ENCODE measurements around the gene GOSR2.

Gene GOSR2

DNA sequence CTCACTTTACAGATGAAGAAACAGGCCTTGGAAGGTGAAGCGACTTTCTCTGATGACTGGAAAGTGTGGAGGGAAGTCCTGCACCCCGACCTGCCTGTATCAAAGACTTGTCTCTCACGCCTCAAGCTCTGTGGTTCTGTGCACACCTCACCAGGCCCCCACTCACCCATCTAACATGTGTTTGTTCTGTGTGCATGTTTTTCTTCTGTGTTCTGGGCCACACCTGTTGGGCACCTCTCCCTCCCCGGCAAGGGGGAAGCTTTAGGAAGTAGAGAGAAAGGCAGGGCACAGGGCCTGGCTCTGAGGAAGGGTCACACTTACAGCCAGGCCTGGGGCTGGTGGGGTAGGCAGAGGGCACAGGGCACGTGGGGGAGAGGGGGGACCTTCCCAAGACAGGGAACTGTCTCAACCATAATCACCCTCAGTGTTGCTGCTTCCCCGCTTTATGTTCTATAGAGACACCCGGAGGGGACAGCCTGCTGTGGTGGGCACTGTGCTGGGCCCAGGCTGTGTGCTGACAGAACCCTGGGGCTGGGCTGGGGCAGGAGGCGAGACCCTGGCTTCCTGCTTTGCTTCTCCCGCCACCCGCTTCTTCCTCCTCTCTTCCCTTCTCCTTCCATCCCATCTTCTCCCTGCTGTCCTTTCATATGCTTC, 48.8 kb downstream of the GOSR2 start:
- Mint-ChIP-seq H3K9me3 (no peaks in the 10 kb centered on the region), H3K4me1 (ENCODE audit: low read depth) (no peaks in the 10 kb centered on the region), H3K4me3 (no peak overlapping the region), H3K27me3 (peaks cover 25% of the 10 kb centered on the region), H3K27ac (no peak overlapping the region), H3K36me3 (ENCODE audit: low read depth) (no peaks in the 10 kb centered on the region)
- intact Hi-C loops (cut with micrococcal nuclease): no loop called here

DNA sequence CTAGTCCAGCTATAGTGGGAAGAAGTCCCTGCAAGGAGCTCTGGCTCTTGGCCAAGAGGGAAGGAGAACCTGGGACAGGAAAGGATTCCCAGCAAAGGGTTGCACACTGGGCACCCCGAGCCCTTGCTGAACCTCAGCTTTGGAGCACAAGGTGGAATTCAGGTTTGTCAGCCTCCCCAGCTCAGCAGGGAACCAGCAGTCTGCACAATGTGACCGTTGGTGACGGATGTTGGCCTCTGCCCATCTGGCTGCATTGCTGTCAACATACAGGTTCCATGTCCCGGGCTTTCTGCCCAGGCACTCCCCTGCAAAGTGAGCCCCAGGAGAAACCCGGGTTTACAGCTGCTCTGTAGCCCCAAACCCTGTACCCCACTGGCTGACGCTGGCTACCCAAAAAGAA, 49.4 kb downstream of the GOSR2 start:
- H3K9me3 Mint-ChIP-seq: no peaks in the 10 kb centered on the region
- no peaks in the 10 kb centered on the region for H3K36me3 Mint-ChIP-seq (ENCODE audit: low read depth)
- H3K27ac Mint-ChIP-seq: no peak overlapping the region
- intact Hi-C loops (cut with micrococcal nuclease): no loop called here
- no peaks in the 10 kb centered on the region for H3K4me1 Mint-ChIP-seq (ENCODE audit: low read depth)
- H3K4me3 Mint-ChIP-seq: no peak overlapping the region
- peaks cover 30% of the 10 kb centered on the region for H3K27me3 Mint-ChIP-seq

DNA sequence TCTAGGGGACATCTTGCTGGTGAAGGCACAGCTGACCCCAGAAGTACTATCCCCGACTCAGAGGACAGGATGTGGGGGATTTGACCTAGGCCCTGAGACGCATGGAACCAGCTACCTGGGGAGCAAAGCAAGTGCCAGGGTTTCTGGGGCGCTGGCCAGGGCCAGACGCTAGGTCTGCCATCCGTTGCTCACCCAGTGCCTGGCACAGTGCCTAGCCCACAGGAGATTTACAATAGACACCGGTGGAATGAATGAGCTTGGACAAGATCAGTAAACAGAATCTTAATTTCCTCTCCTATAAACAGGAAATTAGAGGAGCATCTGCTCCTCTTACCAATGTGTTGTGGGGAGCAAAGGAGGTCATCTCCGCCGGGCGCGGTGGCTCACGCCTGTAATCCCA, 51.1 kb downstream of the GOSR2 start:
- intact Hi-C loops (cut with micrococcal nuclease): no loop called here
- peaks cover 43% of the 10 kb centered on the region for H3K27me3 Mint-ChIP-seq
- no peaks in the 10 kb centered on the region for H3K36me3 Mint-ChIP-seq (ENCODE audit: low read depth)
- no peaks in the 10 kb centered on the region for H3K9me3 Mint-ChIP-seq
- no peak overlapping the region for H3K27ac Mint-ChIP-seq
- peaks cover 7% of the 10 kb centered on the region for H3K4me1 Mint-ChIP-seq (ENCODE audit: low read depth)
- no peak overlapping the region for H3K4me3 Mint-ChIP-seq

DNA sequence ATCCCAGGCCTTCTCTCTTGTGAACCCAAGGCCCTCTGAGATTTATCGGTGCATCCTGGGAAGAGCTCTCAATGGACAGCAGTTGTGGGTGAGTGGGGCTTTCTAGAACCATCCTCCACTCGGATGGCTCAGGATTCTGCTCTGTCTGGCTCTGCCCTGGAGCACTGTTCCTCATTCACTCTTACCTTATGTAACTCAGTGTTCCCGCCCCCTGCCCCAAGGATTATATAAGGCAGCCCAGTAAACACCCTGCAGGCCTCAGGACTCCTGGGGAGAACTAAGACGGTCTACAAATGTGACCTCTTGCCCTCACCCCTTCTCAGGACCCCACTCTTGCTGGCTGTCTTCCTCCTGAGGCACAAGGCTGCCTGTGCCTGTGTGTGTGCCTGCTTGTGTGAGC, 52.3 kb downstream of the GOSR2 start:
- no peaks in the 10 kb centered on the region for H3K9me3 Mint-ChIP-seq
- peaks cover 54% of the 10 kb centered on the region for H3K27me3 Mint-ChIP-seq
- peaks cover 13% of the 10 kb centered on the region for H3K4me1 Mint-ChIP-seq (ENCODE audit: low read depth)
- H3K27ac Mint-ChIP-seq: no peak overlapping the region
- no peaks in the 10 kb centered on the region for H3K36me3 Mint-ChIP-seq (ENCODE audit: low read depth)
- intact Hi-C loops (cut with micrococcal nuclease): no loop called here
- H3K4me3 Mint-ChIP-seq: no peak overlapping the region

DNA sequence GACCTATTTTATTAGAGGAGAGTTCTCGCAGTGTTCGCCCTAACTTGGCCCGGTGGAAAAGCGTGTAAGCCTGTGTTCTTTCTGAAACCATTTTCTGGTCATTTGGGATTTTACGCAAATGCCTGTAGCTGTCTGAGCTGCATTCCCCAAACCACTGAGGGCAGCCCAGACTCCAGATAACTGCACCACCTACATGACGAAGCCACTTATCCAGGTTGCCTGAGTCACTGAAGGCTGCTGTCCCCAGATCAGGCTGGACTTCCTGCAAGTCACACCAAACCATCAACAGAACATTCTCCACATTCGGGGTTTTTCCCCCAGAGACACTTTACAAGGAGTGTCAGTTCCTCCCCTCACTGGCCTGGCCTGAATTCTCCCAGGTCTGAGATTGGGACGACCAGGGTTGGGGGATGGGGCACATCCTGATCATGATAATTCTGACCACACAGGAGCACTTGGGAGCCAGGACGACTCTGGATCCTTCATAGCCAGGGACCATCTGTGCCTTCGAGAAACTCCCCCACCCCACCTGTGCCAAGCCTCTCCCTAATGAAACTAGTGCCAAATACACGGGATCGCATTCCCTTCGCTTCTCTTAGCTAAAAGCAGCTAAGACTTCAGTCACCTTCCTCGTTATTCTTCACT, 53.8 kb downstream of the GOSR2 start:
- no peak overlapping the region for H3K4me3 Mint-ChIP-seq
- peaks cover 65% of the 10 kb centered on the region for H3K27me3 Mint-ChIP-seq
- H3K4me1 Mint-ChIP-seq (ENCODE audit: low read depth): peaks cover 13% of the 10 kb centered on the region
- H3K9me3 Mint-ChIP-seq: no peaks in the 10 kb centered on the region
- no peak overlapping the region for H3K27ac Mint-ChIP-seq
- intact Hi-C loops (cut with micrococcal nuclease): no loop called here
- H3K36me3 Mint-ChIP-seq (ENCODE audit: low read depth): no peaks in the 10 kb centered on the region

DNA sequence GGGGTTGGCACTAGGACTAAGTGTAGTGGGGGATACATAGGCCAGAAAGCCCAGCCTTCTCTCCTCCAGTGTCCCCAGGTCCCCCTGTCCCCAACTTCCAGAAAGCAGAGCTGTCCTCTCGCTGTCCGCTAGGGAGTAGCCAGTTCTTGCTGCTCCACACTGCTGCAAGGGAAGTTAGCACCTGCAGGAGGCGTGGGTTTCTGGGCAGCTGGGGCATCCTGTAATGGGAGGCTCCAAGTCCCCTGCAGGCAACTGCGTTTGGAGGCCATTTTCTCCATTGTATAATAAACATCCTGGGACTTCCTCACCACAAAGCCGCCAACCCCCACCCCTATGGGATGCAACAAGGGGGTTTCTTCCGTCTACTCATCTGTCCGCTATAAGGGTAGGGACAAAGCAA, 54.4 kb downstream of the GOSR2 start:
- no peak overlapping the region for H3K27ac Mint-ChIP-seq
- no peaks in the 10 kb centered on the region for H3K9me3 Mint-ChIP-seq
- H3K36me3 Mint-ChIP-seq (ENCODE audit: low read depth): no peaks in the 10 kb centered on the region
- peaks cover 13% of the 10 kb centered on the region for H3K4me1 Mint-ChIP-seq (ENCODE audit: low read depth)
- H3K4me3 Mint-ChIP-seq: no peak overlapping the region
- intact Hi-C loops (cut with micrococcal nuclease): no loop called here
- H3K27me3 Mint-ChIP-seq: peaks cover 68% of the 10 kb centered on the region

DNA sequence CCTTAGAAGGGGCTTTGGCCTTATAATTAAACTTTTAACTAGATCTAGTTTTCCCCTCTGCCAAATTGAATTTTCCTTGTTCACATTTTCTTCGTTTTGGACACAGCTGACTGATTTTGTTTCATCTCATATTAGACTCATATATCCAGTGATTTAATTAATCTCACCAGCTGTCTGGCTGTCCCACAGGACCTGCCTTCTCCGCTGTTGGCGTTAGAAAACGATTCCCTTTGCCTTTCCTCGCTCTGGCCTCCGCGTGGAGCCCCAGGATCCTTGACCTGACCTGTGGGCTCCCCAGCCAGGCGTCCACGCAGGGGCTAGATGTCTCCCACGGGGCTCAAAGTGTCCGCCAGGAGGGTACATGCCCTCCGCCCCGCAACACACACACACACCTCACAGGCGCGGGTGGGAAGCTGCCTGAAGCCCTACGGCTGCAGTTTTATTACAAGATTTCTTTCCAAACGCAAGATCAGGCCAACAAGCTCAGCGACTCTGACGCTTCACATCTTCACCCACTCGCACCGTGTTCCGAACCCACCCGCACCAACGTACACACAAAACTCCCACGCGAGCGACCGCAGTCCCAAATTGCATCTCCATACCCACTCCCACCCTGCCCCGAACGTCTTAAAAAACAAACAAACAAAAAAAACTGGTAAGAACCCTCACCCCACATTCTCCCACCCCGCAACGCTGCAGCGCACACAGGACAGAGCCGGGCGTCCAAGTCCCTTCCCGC, 55.0 kb downstream of the GOSR2 start:
- intact Hi-C loops (cut with micrococcal nuclease): no loop called here
- peak overlapping the region; percentile 37 for H3K4me3 Mint-ChIP-seq
- no peak overlapping the region for H3K27ac Mint-ChIP-seq
- H3K36me3 Mint-ChIP-seq (ENCODE audit: low read depth): no peaks in the 10 kb centered on the region
- H3K27me3 Mint-ChIP-seq: peaks cover 69% of the 10 kb centered on the region
- H3K4me1 Mint-ChIP-seq (ENCODE audit: low read depth): peaks cover 13% of the 10 kb centered on the region
- no peaks in the 10 kb centered on the region for H3K9me3 Mint-ChIP-seq

DNA sequence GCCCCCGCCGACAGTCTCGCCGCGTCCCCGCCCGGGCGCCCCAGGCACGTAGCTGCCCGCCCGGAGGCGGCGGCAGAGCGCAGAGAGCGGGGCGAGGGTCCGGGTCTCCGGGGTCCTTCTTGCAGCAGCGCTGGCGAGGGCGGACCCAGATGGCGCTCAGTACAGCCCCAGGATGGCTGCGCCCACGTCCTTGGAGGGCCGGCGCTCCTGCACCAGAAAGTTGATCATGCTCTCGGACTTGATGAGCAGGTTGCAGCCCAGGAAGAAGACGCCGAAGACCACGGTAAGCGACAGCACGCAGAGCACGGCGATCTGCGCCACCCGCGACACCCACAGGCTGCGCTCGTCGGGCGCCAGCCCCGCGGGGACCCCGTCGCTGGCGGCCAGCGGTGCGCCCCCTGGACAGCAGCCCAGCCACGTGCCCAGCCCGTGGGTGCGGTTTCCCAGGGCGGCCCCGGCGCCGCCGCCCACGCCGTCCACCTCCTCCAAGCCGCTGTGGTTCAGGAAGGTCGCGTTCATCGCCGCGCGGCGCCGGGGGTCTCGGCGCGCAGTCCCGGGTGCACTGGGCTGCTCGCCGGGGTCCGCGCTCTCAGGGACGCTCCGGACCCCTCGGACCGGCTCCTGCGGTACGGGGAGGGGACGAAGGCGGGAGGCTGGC, 55.7 kb downstream of the GOSR2 start:
- H3K4me1 Mint-ChIP-seq (ENCODE audit: low read depth): peaks cover 13% of the 10 kb centered on the region
- intact Hi-C loops (cut with micrococcal nuclease): no loop called here
- H3K4me3 Mint-ChIP-seq: peak overlapping the region; percentile 68
- H3K9me3 Mint-ChIP-seq: no peaks in the 10 kb centered on the region
- no peaks in the 10 kb centered on the region for H3K36me3 Mint-ChIP-seq (ENCODE audit: low read depth)
- peaks cover 73% of the 10 kb centered on the region for H3K27me3 Mint-ChIP-seq
- no peak overlapping the region for H3K27ac Mint-ChIP-seq

DNA sequence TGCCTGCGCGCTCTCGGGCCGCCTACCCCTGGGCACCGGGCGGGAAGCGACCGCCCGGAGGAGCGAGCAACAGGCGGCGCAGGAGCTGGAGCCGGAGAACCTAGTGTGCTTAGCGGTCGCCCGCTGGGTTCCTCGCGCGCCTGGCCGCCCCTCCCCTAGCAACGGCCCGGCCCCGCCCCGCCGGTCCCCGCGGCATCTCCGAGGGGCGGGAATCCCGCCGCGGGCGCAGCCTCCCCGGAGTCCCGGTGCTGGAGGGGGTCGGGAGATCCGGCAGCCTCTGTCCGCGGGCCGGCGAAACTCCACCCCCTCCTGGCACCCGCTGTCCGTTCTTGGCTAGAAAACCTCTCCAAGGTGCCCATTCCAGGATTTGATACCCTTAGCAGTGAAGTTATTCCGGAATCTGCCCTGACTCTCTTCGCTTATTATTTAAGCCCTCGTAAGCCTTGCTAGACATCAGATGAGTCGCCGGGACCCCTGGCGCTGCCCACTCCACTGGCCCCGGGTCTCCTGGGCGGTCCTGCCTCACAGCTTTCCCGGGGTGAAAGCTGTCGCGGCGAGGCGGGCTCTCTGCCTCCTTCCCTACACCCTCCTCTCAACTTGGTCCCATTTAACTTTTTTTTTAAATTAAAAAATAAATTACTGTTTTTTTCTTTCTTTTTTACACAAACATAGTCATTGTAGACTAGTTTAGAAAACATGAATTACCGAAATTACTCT, 56.3 kb downstream of the GOSR2 start, which contains the start of gene RPRML:
Gene RPRML, minus strand, starts transcription at position 107 of the 717 bp plus-strand sequence. CDS start 246 bp downstream, outside the sequence.
- H3K4me1 Mint-ChIP-seq (ENCODE audit: low read depth): peaks cover 13% of the 10 kb centered on the region
- H3K4me3 Mint-ChIP-seq: peak within 1 kb of the TSS; percentile 68
- H3K27ac Mint-ChIP-seq: no peak within 1 kb of the TSS
- intact Hi-C loops (cut with micrococcal nuclease): no loop called here
- H3K9me3 Mint-ChIP-seq: no peaks in the 10 kb centered on the region
- peaks cover 71% of the 10 kb centered on the region for H3K27me3 Mint-ChIP-seq
- no peaks in the 10 kb centered on the region for H3K36me3 Mint-ChIP-seq (ENCODE audit: low read depth)

DNA sequence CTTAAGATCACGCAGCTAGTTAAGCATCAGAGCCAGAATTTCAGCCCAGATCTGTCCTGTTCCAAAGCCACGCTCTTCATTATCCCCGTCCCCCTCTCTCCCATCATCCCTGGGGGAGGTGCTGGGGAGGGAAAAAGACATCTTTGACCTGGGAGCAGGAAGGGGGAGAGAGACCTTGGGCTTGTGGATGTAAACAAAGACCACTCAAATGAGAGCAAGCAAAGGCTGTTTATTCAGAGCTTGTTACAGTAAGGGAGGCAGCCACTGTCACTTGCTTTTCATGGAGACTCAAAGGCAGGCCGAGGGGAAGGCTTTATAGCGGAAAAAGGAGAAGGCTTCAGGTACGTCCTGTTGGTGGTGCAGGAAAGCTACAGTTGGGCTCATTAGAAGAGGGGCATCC, 59.6 kb downstream of the GOSR2 start:
- intact Hi-C loops (cut with micrococcal nuclease): no loop called here
- Mint-ChIP-seq H3K9me3 (no peaks in the 10 kb centered on the region), H3K4me3 (no peak overlapping the region), H3K27me3 (peaks cover 54% of the 10 kb centered on the region), H3K27ac (no peak overlapping the region), H3K4me1 (ENCODE audit: low read depth) (peaks cover 13% of the 10 kb centered on the region), H3K36me3 (ENCODE audit: low read depth) (no peaks in the 10 kb centered on the region)

DNA sequence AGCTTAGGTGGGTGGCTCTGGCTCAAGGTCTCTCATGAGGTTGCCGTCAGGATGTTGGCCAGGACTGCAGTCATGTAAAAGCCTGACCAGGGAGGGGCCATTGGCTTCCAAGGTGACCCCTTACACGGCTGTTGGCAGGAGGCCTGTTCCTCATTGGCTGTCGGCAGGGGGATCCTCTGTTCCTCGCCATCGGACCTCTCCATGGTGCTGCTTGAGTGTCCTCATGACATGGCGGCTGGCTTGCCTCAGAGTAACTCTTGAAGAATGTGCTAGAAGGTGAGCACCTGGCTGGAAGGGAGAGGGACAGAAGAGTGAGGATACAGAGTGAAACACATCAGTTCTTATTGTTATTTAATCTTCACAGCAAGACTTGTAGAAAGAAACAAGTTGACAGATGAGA, 60.8 kb downstream of the GOSR2 start:
- Mint-ChIP-seq H3K9me3 (no peaks in the 10 kb centered on the region), H3K27ac (no peak overlapping the region), H3K4me3 (no peak overlapping the region), H3K4me1 (ENCODE audit: low read depth) (peaks cover 7% of the 10 kb centered on the region), H3K27me3 (peaks cover 45% of the 10 kb centered on the region), H3K36me3 (ENCODE audit: low read depth) (no peaks in the 10 kb centered on the region)
- intact Hi-C loops (cut with micrococcal nuclease): no loop called here

DNA sequence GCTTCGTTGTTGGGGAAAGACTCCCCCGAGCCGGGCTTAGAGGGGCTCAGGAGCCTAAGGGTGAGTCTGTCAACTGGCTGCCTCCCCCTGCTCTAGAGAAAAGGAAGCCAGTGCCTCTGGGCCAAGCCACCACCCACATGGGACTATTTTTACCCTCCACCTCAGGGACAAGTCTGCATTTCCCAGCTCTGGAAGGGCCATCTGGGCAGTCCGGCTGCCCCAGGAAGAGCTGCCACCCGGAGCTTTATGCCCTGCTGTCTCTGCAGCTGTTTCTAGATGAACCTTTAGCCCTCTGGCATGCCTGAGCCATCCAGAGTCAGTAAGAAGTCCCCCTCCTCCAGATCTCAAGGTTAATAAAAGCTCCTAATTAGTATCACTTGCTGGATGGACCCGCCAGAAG, 61.4 kb downstream of the GOSR2 start:
- H3K4me3 Mint-ChIP-seq: no peak overlapping the region
- H3K27ac Mint-ChIP-seq: no peak overlapping the region
- H3K9me3 Mint-ChIP-seq: no peaks in the 10 kb centered on the region
- no peaks in the 10 kb centered on the region for H3K36me3 Mint-ChIP-seq (ENCODE audit: low read depth)
- H3K27me3 Mint-ChIP-seq: peaks cover 41% of the 10 kb centered on the region
- H3K4me1 Mint-ChIP-seq (ENCODE audit: low read depth): peaks cover 5% of the 10 kb centered on the region
- intact Hi-C loops (cut with micrococcal nuclease): no loop called here

DNA sequence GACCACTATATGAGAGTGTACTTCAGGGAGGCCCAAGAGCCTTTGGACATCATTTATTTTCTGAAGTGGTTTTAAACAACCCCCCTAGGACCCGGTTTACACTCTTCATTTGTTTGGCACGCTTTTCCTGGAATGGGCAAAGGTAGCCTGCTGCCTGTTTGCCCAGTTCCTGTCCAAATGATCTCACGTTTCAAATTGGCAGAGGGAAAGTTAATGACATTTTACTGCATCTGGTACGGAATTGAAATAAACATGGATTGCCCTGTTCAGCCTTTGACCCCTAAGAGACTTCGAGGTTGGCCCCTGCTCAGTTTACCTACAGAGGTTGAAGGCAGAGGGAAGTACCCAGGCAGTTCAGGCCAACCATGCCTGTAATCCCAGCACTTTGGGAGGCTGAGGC, 61.9 kb downstream of the GOSR2 start:
- no peaks in the 10 kb centered on the region for H3K9me3 Mint-ChIP-seq
- peaks cover 36% of the 10 kb centered on the region for H3K27me3 Mint-ChIP-seq
- H3K4me1 Mint-ChIP-seq (ENCODE audit: low read depth): no peaks in the 10 kb centered on the region
- intact Hi-C loops (cut with micrococcal nuclease): no loop called here
- no peaks in the 10 kb centered on the region for H3K36me3 Mint-ChIP-seq (ENCODE audit: low read depth)
- H3K4me3 Mint-ChIP-seq: no peak overlapping the region
- H3K27ac Mint-ChIP-seq: no peak overlapping the region

Measured in dendritic cell treated with granulocyte-macrophage colony-stimulating factor and Interleukin-4, amounts not matched to agents 40 ng/mL and 50 ng/mL, for 4 days (primary cell).